Panc1 (cell line): Measurements from ENCODE around the gene GRAMD1B. TPM values are rescaled to one million over a fixed set of nuclear protein-coding genes. Genes with fewer than 3 reads are reported as not detected.
"Not testable (repeated sequence)": the region's sequence is repeated elsewhere in the genome, so short reads cannot be mapped to it uniquely, and the experiment has no call there.

Source experiments
- ATAC-seq: fragments of 200-7000 bp; cut with Tn5 transposase; 2 replicates; pipeline ENCODE4 v1.9.1; 2020; ENCODE audit warnings: mild to moderate bottlenecking, moderate library complexity
- BruUV-seq: library from RNA; stranded (reverse); fragments of 400-500 nt; replicated peaks from 2 replicates; lab custom pipeline; 2021; lab: Mats Ljungman, UMichigan
- CTCF ChIA-PET: fragments of 300-600 bp; sonication (Branson Sonifier 250); formaldehyde crosslinking; loops from one replicate; lab custom pipeline; 2022; ENCODE audit warnings: antibody characterized with exemption; lab: Charles Lee
- POLR2A ChIA-PET: fragments of 300-600 bp; sonication (Branson Sonifier 250); formaldehyde crosslinking; loops from one replicate; lab custom pipeline; 2022; ENCODE audit warnings: antibody characterized with exemption; lab: Charles Lee
- DNase-seq: peaks from one replicate; pipeline ENCODE4 v3.0.0-alpha.2; 2010; ENCODE audit warnings: low read depth, low spot score
- H3K27ac ChIP-seq: 2 replicates; pipeline ENCODE4 v1.5.1; 2011; ENCODE audit warnings: mild to moderate bottlenecking, low read length, inconsistent platforms
- H3K27me3 ChIP-seq: fragments of 200-500 bp; sonication (Bioruptor generic); 2 replicates; pipeline ENCODE4 v1.6.0; 2014; ENCODE audit warnings: low read length, inconsistent platforms; ENCODE audit not compliant: control insufficient read depth, insufficient read depth
- H3K36me3 ChIP-seq: fragments of 200-500 bp; sonication (Bioruptor generic); 2 replicates; pipeline ENCODE4 v1.5.1; 2014; ENCODE audit warnings: inconsistent platforms, mild to moderate bottlenecking, low read length, moderate library complexity; ENCODE audit not compliant: control insufficient read depth, insufficient read depth
- H3K4me1 ChIP-seq: 2 replicates; pipeline ENCODE4 v1.5.1; 2011; ENCODE audit warnings: inconsistent platforms, mild to moderate bottlenecking, low read length, moderate library complexity; ENCODE audit not compliant: control insufficient read depth, insufficient read depth
- H3K4me3 ChIP-seq, 2 experiments: 2 replicates each; pipeline ENCODE4 v1.5.1; 2011 to 2012; ENCODE audit warnings: low read depth in 2 of 2, low read length in 2 of 2, mild to moderate bottlenecking in 2 of 2, inconsistent platforms in 1 of 2, moderate library complexity in 1 of 2
- H3K9me3 ChIP-seq: fragments of 200-500 bp; sonication (Bioruptor generic); 2 replicates; pipeline ENCODE4 v1.5.1; 2014; ENCODE audit warnings: low read depth, mild to moderate bottlenecking, inconsistent platforms, low read length, moderate library complexity; ENCODE audit not compliant: control insufficient read depth, insufficient read depth
- CTCF ChIP-seq: fragments of 450-650 bp; IDR thresholded peaks from 2 replicates; pipeline ENCODE4 v1.5.1; 2017; ENCODE audit warnings: mild to moderate bottlenecking
- POLR2AphosphoS5 ChIP-seq: IDR thresholded peaks from 2 replicates; pipeline ENCODE4 v1.6.1; 2012; ENCODE audit warnings: mild to moderate bottlenecking, low read depth, low read length, moderate library complexity
- REST ChIP-seq, 2 experiments: IDR thresholded peaks; 2 replicates each; pipeline ENCODE4 v1.6.1; 2011 to 2012; ENCODE audit warnings: low read depth in 2 of 2, control low read depth in 1 of 2, low read length in 1 of 2, mild to moderate bottlenecking in 1 of 2, moderate library complexity in 1 of 2; ENCODE audit not compliant: insufficient read depth in 1 of 2
- SIN3A ChIP-seq: IDR thresholded peaks from 2 replicates; pipeline ENCODE4 v1.6.1; 2012; ENCODE audit warnings: low read depth, mild to moderate bottlenecking, low read length, moderate library complexity, borderline replicate concordance; ENCODE audit not compliant: insufficient read depth
- TCF7L2 ChIP-seq: IDR thresholded peaks from 2 replicates; pipeline ENCODE4 v1.6.1; 2011; ENCODE audit warnings: mild to moderate bottlenecking, low read depth, low read length, inconsistent platforms
- in situ Hi-C: cut with HindIII; loops from 2 replicates; pipeline ENCODE4 v1.10.0; 2016; ENCODE audit warnings: low sequenced_read_pairs, low pct_unique_long_range_greater_than_20kb
- intact Hi-C: fragments of 100-400 bp; cut with micrococcal nuclease; formaldehyde crosslinking; loops from one replicate; pipeline ENCODE4 v1.10.0; 2022; ENCODE audit not compliant: unreplicated experiment
- total RNA-seq: library from RNA; stranded (reverse); gene quantifications from one replicate; pipeline ENCODE4 v1.2.1, GENCODE V29; 2021; ENCODE audit not compliant: unreplicated experiment

Gene GRAMD1B
- total RNA-seq, 1 experiment from 2014 or later = 0.46 TPM

GRCh38 chr11:123454060-123454651 lies 24.1 kb downstream of the GRAMD1B start:
- Histone ChIP-seq H3K27ac (no peak overlapping the region), H3K4me1 (no peaks in the 10 kb centered on the region), H3K36me3 (no peaks in the 10 kb centered on the region), H3K4me3 (no peak overlapping the region), H3K27me3 (no peaks in the 10 kb centered on the region), H3K9me3 (no peaks in the 10 kb centered on the region)
- no TSS peak for BruUV-seq
- ATAC-seq (no peak), DNase-seq (no peak)
- in situ Hi-C loops (no loop called here), intact Hi-C loops (no loop called here)
- POLR2A ChIA-PET = no interaction called here
- CTCF ChIA-PET = no interaction called here
- no peak for TF ChIP-seq REST (IDR thresholded peaks at IDR 0.05; ENCODE audit: insufficient read depth in 1 of 2, low read depth in 2 of 2, low read length in 1 of 2)
- no peak for TF ChIP-seq TCF7L2
- no peak for TF ChIP-seq CTCF

- ChIA-PET CTCF (no interaction called here), POLR2A (no interaction called here)
- in situ Hi-C loops (no loop called here), intact Hi-C loops (no loop called here)
- DNase-seq (no peak), ATAC-seq (no peak)
- no TSS peak for BruUV-seq
- Histone ChIP-seq H3K27ac (no peak overlapping the region), H3K4me3 (no peak overlapping the region), H3K9me3 (no peaks in the 10 kb centered on the region), H3K36me3 (no peaks in the 10 kb centered on the region), H3K27me3 (no peaks in the 10 kb centered on the region), H3K4me1 (no peaks in the 10 kb centered on the region)
- TF ChIP-seq SIN3A (no peak), CTCF (no peak), REST (IDR thresholded peaks at IDR 0.05; ENCODE audit: insufficient read depth in 1 of 2, low read depth in 2 of 2, low read length in 1 of 2) (no peak), POLR2AphosphoS5 (no peak), TCF7L2 (no peak)
Measured at GRCh38 chr11:123454796-123455195, 24.7 kb downstream of the GRAMD1B start.

GRCh38 chr11:123456448-123456847 lies 26.4 kb downstream of the GRAMD1B start:
- in situ Hi-C loops, H3K27me3 ChIP-seq, ATAC-seq, H3K36me3 ChIP-seq, BruUV-seq, H3K9me3 ChIP-seq, POLR2A ChIA-PET, CTCF ChIA-PET, intact Hi-C loops, H3K4me1 ChIP-seq, H3K27ac ChIP-seq, DNase-seq, H3K4me3 ChIP-seq: not testable (repeated sequence)
